K562 (cell line): ENCODE results near the gene HHEX. TPM values are rescaled to one million over a fixed set of nuclear protein-coding genes. Genes with fewer than 3 reads are reported as not detected.
A peak's percentile ranks its signal among the peaks of the same experiment; 100 is the strongest.

Experiments used
- ATAC-seq: fragments of 200-7000 bp; cut with Tn5 transposase; 3 replicates; pipeline ENCODE4 v1.9.1; 2020; ENCODE audit warnings: moderate library complexity
- BruUV-seq: library from RNA; stranded (reverse); fragments of 400-500 nt; replicated peaks from 2 replicates; lab custom pipeline; 2021; lab: Mats Ljungman, UMichigan
- CTCF ChIA-PET: fragments of 300-600 bp; formaldehyde crosslinking; extraction: SDS; loops from one replicate; lab custom pipeline; 2021; ENCODE audit warnings: low intra/inter-chr PET ratio; lab: Yijun Ruan, JAX
- POLR2A ChIA-PET: fragments of 300-600, 350-650 bp; sonication (Branson Sonifier 250); formaldehyde crosslinking; extraction: SDS; loops from one replicate; lab custom pipeline; 2021; ENCODE audit warnings: antibody characterized with exemption, inconsistent platforms; lab: Yijun Ruan, JAX
- DNase-seq, 4 experiments: peaks; one replicate each; pipeline versions ENCODE4 v3.0.0 to v3.0.0-alpha.2; 2011 to 2018; ENCODE audit warnings: low spot score in 3 of 4, mixed read lengths in 3 of 4; ENCODE audit errors: extremely low read depth in 1 of 4
- FAIRE-seq: peaks from 2 replicates; lab custom pipeline; 2011; peaks lifted over from hg19 to GRCh38; lab: Jason Lieb, UNC
- H2AFZ ChIP-seq: 2 replicates; pipeline ENCODE4 v1.6.0; 2011; ENCODE audit warnings: low read depth, low read length, control low read depth, inconsistent platforms
- H3K27ac ChIP-seq: fragments of 200-600 bp; 3 replicates; pipeline ENCODE4 v1.8.0; 2011; ENCODE audit warnings: low read depth, mild to moderate bottlenecking, control low read depth, inconsistent platforms, low read length, moderate library complexity, mixed read lengths; ENCODE audit errors: extremely low read depth
- H3K27me3 ChIP-seq, 2 experiments: fragments of 300-600 bp in 1 of 2; 2 replicates in 1 of 2; 3 replicates in 1 of 2; pipeline versions ENCODE4 v1.6.0 to v1.8.0; 2011; ENCODE audit warnings: inconsistent platforms in 2 of 2, low read length in 2 of 2, mild to moderate bottlenecking in 1 of 2, mixed read lengths in 1 of 2, moderate library complexity in 1 of 2; ENCODE audit not compliant: control insufficient read depth in 2 of 2, insufficient read depth in 2 of 2
- H3K36me3 ChIP-seq: fragments of 300-600 bp; 3 replicates; pipeline ENCODE4 v1.8.0; 2011; ENCODE audit warnings: mild to moderate bottlenecking, low read length, inconsistent platforms; ENCODE audit not compliant: control insufficient read depth, insufficient read depth
- H3K4me1 ChIP-seq, 2 experiments: fragments of 200-600 bp in 1 of 2; replicated peaks in 1 of 2; 2 replicates in 1 of 2; 3 replicates in 1 of 2; pipeline versions ENCODE4 v1.5.1 to v1.8.0; 2011; ENCODE audit warnings: inconsistent platforms in 2 of 2, low read length in 2 of 2, mild to moderate bottlenecking in 1 of 2, mixed read lengths in 1 of 2, moderate library complexity in 1 of 2; ENCODE audit not compliant: control insufficient read depth in 2 of 2, insufficient read depth in 2 of 2
- H3K4me2 ChIP-seq: 2 replicates; pipeline ENCODE4 v1.6.1; 2011; ENCODE audit warnings: low read length, control low read depth, inconsistent platforms, mixed read lengths; ENCODE audit not compliant: insufficient read depth
- H3K4me3 ChIP-seq: fragments of 200-600 bp; sonication (generic), shearing (Covaris generic); 2 replicates; pipeline ENCODE4 v1.5.1; 2016; ENCODE audit warnings: control low read depth, inconsistent platforms
- H3K79me2 ChIP-seq: fragments of 200-600 bp; 3 replicates; pipeline ENCODE4 v1.8.0; 2011; ENCODE audit warnings: low read length, inconsistent platforms; ENCODE audit not compliant: control insufficient read depth, insufficient read depth
- H3K9ac ChIP-seq, 2 experiments: 2 replicates each; pipeline versions ENCODE4 v1.6.0 to v1.6.1; 2011; ENCODE audit warnings: low read depth in 2 of 2, low read length in 2 of 2, control low read depth in 1 of 2, inconsistent platforms in 1 of 2, mild to moderate bottlenecking in 1 of 2, mixed read lengths in 1 of 2; ENCODE audit not compliant: insufficient read depth in 1 of 2
- H3K9me1 ChIP-seq: one replicate; pipeline ENCODE4 v1.6.0; 2011; ENCODE audit warnings: inconsistent platforms, mild to moderate bottlenecking, low read length, moderate library complexity; ENCODE audit not compliant: control insufficient read depth, insufficient read depth
- H3K9me3 ChIP-seq: replicated peaks from 2 replicates; pipeline ENCODE4 v1.5.1; 2011; ENCODE audit warnings: low read depth, low read length, inconsistent platforms; ENCODE audit not compliant: control insufficient read depth, insufficient read depth
- H4K20me1 ChIP-seq: replicated peaks from 2 replicates; pipeline ENCODE4 v1.6.1; 2011; ENCODE audit warnings: low read length, inconsistent platforms, mixed read lengths; ENCODE audit not compliant: control insufficient read depth, insufficient read depth
- ARID2 ChIP-seq: fragments of 450-650 bp; IDR thresholded peaks from 2 replicates; pipeline ENCODE4 v1.6.1; 2017; ENCODE audit warnings: antibody characterized with exemption, mild to moderate bottlenecking
- ATF3 ChIP-seq, 2 experiments: fragments of 450-650 bp in 1 of 2; sonication (generic) in 1 of 2; formaldehyde crosslinking in 1 of 2; IDR thresholded peaks in 1 of 2; conservative IDR thresholded peaks in 1 of 2; 2 replicates each; pipeline versions ENCODE4 v1.6.1 to v1.8.1; 2016 to 2023; ENCODE audit warnings: mild to moderate bottlenecking in 2 of 2, moderate library complexity in 2 of 2, inconsistent platforms in 1 of 2, missing genetic modification reagents in 1 of 2
- GATA2 ChIP-seq: sonication (generic); formaldehyde crosslinking; IDR thresholded peaks from 2 replicates; pipeline ENCODE4 v1.4.0; 2020; ENCODE audit warnings: mild to moderate bottlenecking, missing genetic modification reagents
- HSF4 ChIP-seq: fragments of 250-450 bp; sonication (Bioruptor Pico); IDR thresholded peaks from 2 replicates; pipeline ENCODE4 v2.1.2; 2022; ENCODE audit warnings: mild to moderate bottlenecking, moderate library complexity, borderline replicate concordance
- KDM1A ChIP-seq, 2 experiments: fragments of 450-650 bp; IDR thresholded peaks; 2 replicates each; pipeline ENCODE4 v1.6.1; 2016; ENCODE audit warnings: mild to moderate bottlenecking in 2 of 2
- MNT ChIP-seq, 2 experiments: fragments of 450-650 bp; conservative IDR thresholded peaks; 2 replicates each; pipeline ENCODE4 v1.6.1; 2017; ENCODE audit warnings: mild to moderate bottlenecking in 2 of 2, moderate library complexity in 2 of 2
- NBN ChIP-seq: fragments of 450-650 bp; IDR thresholded peaks from 2 replicates; pipeline ENCODE4 v1.6.1; 2016; ENCODE audit warnings: low read depth, mild to moderate bottlenecking
- NFXL1 ChIP-seq: fragments of 450-650 bp; formaldehyde crosslinking; IDR thresholded peaks from 2 replicates; pipeline ENCODE4 v1.4.0; 2021; ENCODE audit warnings: mild to moderate bottlenecking
- NR2C1 ChIP-seq, 2 experiments: fragments of 450-650 bp; IDR thresholded peaks; 2 replicates each; pipeline ENCODE4 v1.6.1; 2017; ENCODE audit warnings: mild to moderate bottlenecking in 2 of 2, antibody characterized with exemption in 1 of 2, inconsistent platforms in 1 of 2, missing compliant biosample characterization in 1 of 2, missing genetic modification characterization in 1 of 2
- PTBP1 ChIP-seq: fragments of 200-400 bp; formaldehyde crosslinking; IDR thresholded peaks from 2 replicates; pipeline ENCODE4 v1.6.1; 2017; ENCODE audit warnings: low read depth, low read length
- SPI1 ChIP-seq: IDR thresholded peaks from 2 replicates; pipeline ENCODE4 v1.6.1; 2011; ENCODE audit warnings: low read depth, low read length, control low read depth, borderline replicate concordance
- ZBTB8A ChIP-seq: fragments of 450-650 bp; IDR thresholded peaks from 2 replicates; pipeline ENCODE4 v1.6.1; 2018; ENCODE audit warnings: mild to moderate bottlenecking, moderate library complexity; ENCODE audit not compliant: partially characterized antibody
- ZFX ChIP-seq: sonication (generic); formaldehyde crosslinking; IDR thresholded peaks from 2 replicates; pipeline ENCODE4 v1.8.0; 2022; ENCODE audit warnings: mild to moderate bottlenecking, missing genetic modification reagents, moderate library complexity
- ZNF24 ChIP-seq: fragments of 450-650 bp; IDR thresholded peaks from 2 replicates; pipeline ENCODE4 v1.6.1; 2016
- ZNF583 ChIP-seq: fragments of 250-450 bp; sonication (Bioruptor Pico); IDR thresholded peaks from 2 replicates; pipeline ENCODE4 v1.4.0; 2020
- WGBS: fragments of 100-300 bp; shearing (Covaris generic); methylation state at CpG from one replicate; pipeline ENCODE4 v1.1.6; 2016; ENCODE audit warnings: low coverage, mixed read lengths; ENCODE audit not compliant: insufficient coverage; ENCODE audit errors: missing lambda C conversion rate; 5-methylcytosine and 5-hydroxymethylcytosine counted together
- in situ Hi-C: fragments of 300-500 bp; cut with MboI; formaldehyde crosslinking; loops from 4 replicates; pipeline ENCODE4 v1.15.0; 2018; ENCODE audit warnings: inconsistent platforms, mixed read lengths
- intact Hi-C: fragments of 100-400 bp; cut with micrococcal nuclease; formaldehyde crosslinking; loops from 2 replicates; pipeline ENCODE4 v1.14.2; 2022
- polyA plus RNA-seq, 8 experiments: library from polyadenylated mRNA; depleted of rRNA in 4 of 8; stranded (reverse) in 5 of 8; unstranded in 3 of 8; fragments of >200 nt; fragmentation: Nextera tagmentation in 2 of 8; fragmentation: Illumina TruSeq in 1 of 8; extraction: Ambion mirVana in 2 of 8; extraction: Trizol in 1 of 8; gene quantifications; 2 replicates each; pipeline versions ENCODE4 v1.2.1 to v1.2.3, GENCODE V29; 2011 to 2014; ENCODE audit warnings: inconsistent platforms in 1 of 8, missing spikeins in 1 of 8
- total RNA-seq, 7 experiments: library from RNA; depleted of rRNA in 6 of 7; stranded (reverse); fragments of >200 nt in 6 of 7; fragmentation: Illumina TruSeq in 2 of 7; extraction: Trizol in 2 of 7; gene quantifications; 2 replicates each; pipeline versions ENCODE4 v1.2.1 to v1.2.3, GENCODE V29; 2011 to 2021; ENCODE audit warnings: low replicate concordance in 1 of 7

HHEX gene
- total and polyA plus RNA-seq, 9 of the 15 experiments (the other 6 are each of a cell fraction or from before 2014, with no cell fraction given), result 37.2 to 133 (median 80.2) TPM

- ChIA-PET POLR2A (interaction anchor here (1.7 kb wide), 1 partner anchor 8 kb away, joined by 6 read pairs; no protein-coding TSS in a partner anchor), CTCF (no interaction called here)
- no peak overlapping the region for H3K4me3 ChIP-seq
- H2AFZ ChIP-seq, result no peak overlapping the region
- in situ Hi-C loops (no loop called here), intact Hi-C loops (no loop called here)
- no peaks in the 10 kb centered on the region for H3K9me3 ChIP-seq
- H3K36me3 ChIP-seq, result peaks cover 80% of the 10 kb centered on the region
- H3K4me1 ChIP-seq, result peaks cover 0 to 6% of the 10 kb centered on the region in 2 experiments; a peak in 2 of 5 replicates
- no peak for ATAC-seq
- no peak overlapping the region for H3K27ac ChIP-seq
- BruUV-seq, result no TSS peak
- H3K27me3 ChIP-seq, result no peaks in the 10 kb centered on the region
- H3K9ac ChIP-seq, result no peak overlapping the region
- no peak for FAIRE-seq
- no peak overlapping the region for H3K4me2 ChIP-seq
- H4K20me1 ChIP-seq, result no peaks in the 10 kb centered on the region; the same call in 1 of the 2 replicates
- TF ChIP-seq KDM1A (IDR thresholded peaks at IDR 0.05) (no peak), ARID2 (no peak), ZNF583 (CRISPR knock-in tag) (peak; percentile 37; the same call in 1 of the 2 replicates)
- no peaks in the 10 kb centered on the region for H3K9me1 ChIP-seq
- no peaks in the 10 kb centered on the region for H3K79me2 ChIP-seq
- 60% methylated on average over 1 of the region's 1 CpG for WGBS
- DNase-seq, result no peak
Measured at GRCh38 chr10:92641492-92641891, 48.3 kb upstream of the HHEX start.

DNA sequence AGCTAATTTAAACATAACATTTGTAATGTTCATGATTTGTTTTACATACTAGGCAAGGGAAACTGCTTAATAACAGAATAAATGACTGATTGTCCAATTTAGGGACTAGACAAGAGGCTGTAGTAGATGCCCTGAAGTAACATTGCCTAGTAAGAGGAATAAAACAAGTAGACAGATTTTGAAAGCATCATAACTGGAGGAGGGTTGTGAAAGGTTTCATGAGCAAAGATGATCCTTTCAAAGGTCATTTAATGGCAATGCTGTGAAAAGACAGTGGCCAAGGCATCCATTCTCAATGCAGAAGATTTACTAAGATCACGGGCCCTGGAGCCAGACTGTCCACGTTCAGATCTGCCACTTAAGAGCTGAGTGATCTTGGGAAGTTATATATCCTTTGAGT lies 44.8 kb upstream of the HHEX start:
- Histone ChIP-seq H3K4me1 (peaks cover 0 to 6% of the 10 kb centered on the region in 2 experiments; a peak in 2 of 5 replicates), H3K9ac (no peak overlapping the region), H3K79me2 (no peaks in the 10 kb centered on the region), H3K27me3 (no peaks in the 10 kb centered on the region), H3K27ac (no peak overlapping the region), H2AFZ (no peak overlapping the region), H3K36me3 (peaks cover 84% of the 10 kb centered on the region), H3K4me2 (no peak overlapping the region), H3K9me1 (no peaks in the 10 kb centered on the region), H3K4me3 (no peak overlapping the region), H4K20me1 (no peaks in the 10 kb centered on the region; the same call in 1 of the 2 replicates), H3K9me3 (no peaks in the 10 kb centered on the region)
- in situ Hi-C loops, result no loop called here
- FAIRE-seq (no peak), ATAC-seq (no peak), DNase-seq (no peak)
- WGBS, result 100% methylated on average over 2 of the region's 2 CpGs
- intact Hi-C loops, result loop anchor here (2.0 kb wide), 1 partner anchor 54 kb away; no protein-coding TSS in a partner anchor
- ChIA-PET POLR2A (interaction anchor here (0.6 to 1.0 kb wide), 2 partner anchors 13 to 21 kb away, joined by 3 to 4 read pairs; no protein-coding TSS in a partner anchor), CTCF (no interaction called here)
- no TSS peak for BruUV-seq
- TF ChIP-seq PTBP1, result no peak
- no peak for TF ChIP-seq ZBTB8A
- TF ChIP-seq ZNF24, result no peak
- no peak for TF ChIP-seq ATF3 (IDR thresholded peaks at IDR 0.05)
- TF ChIP-seq ATF3 (CRISPR knock-in tag; conservative IDR thresholded peaks at IDR 0.05), result no peak
- no peak for TF ChIP-seq SPI1
- TF ChIP-seq NR2C1 (IDR thresholded peaks at IDR 0.05), result no peak
- TF ChIP-seq NR2C1 (tag; IDR thresholded peaks at IDR 0.05), result no peak
- TF ChIP-seq HSF4 (CRISPR knock-in tag), result no peak
- no peak for TF ChIP-seq GATA2 (CRISPR knock-in tag)
- TF ChIP-seq MNT (conservative IDR thresholded peaks at IDR 0.05), result no peak
- TF ChIP-seq ZFX (CRISPR knock-in tag), result no peak
- no peak for TF ChIP-seq NBN
- no peak for TF ChIP-seq NFXL1 (CRISPR knock-in tag)
